ENCODE results near the gene SLF1. TPM values are rescaled to one million over a fixed set of nuclear protein-coding genes. Genes with fewer than 3 reads are reported as not detected.

Gene SLF1
- total and polyA plus RNA-seq, 11 donors: 2.4 to 8.1 (median 5.5) TPM

GRCh38 chr5:94736498-94736897, 118.0 kb downstream of the SLF1 start:
- ATAC-seq: no peak
- no peak overlapping the region for H3K27ac ChIP-seq
- H3K9me3 ChIP-seq: no peaks in the 10 kb centered on the region
- no peaks in the 10 kb centered on the region for H3K4me1 ChIP-seq
- intact Hi-C loops (cut with DNase I): loop anchor here in 8 of 10 donors (5.0 to 10.0 kb wide), 6 partner anchors 122 to 1154 kb away; partner anchors contain the start of genes NR2F1 (in 2 of the 8), NR2F1-AS1 (in 2 of the 8), KIAA0825 (in 1 of the 8) and SLF1 (in 1 of the 8)
- no peak for DNase-seq
- H3K4me3 ChIP-seq: no peak overlapping the region
- TF ChIP-seq CTCF (IDR thresholded peaks at IDR 0.05) (no peak), POLR2A (IDR thresholded peaks at IDR 0.05) (no peak)
- no peaks in the 10 kb centered on the region for H3K36me3 ChIP-seq
- 81 to 93% (median 87%) methylated on average over 1 of the region's 1 CpG for WGBS, 4 donors
- no peaks in the 10 kb centered on the region for H3K27me3 ChIP-seq

DNA sequence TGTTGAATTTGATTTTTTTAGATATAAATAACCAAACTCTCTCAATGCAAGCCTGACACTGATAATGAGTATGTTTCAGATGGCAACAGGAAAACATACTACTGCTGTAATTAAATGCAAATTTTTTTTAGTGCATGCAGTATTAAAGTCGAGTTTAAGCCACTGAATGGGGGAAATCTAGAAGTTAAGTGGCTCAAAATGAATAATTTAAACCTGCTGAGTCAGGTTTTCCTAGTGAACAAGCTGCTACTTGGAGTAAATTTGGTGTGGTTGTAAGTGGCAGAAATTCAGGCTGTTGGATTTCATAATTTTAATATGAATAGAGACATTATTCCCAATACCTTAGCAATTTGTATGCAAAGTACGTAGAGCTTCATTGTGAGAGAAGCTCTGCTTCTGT, 121.8 kb downstream of the SLF1 start:
- Histone ChIP-seq H3K36me3 (no peaks in the 10 kb centered on the region), H3K27ac (no peak overlapping the region), H3K9me3 (no peaks in the 10 kb centered on the region), H3K27me3 (no peaks in the 10 kb centered on the region), H3K4me3 (no peak overlapping the region), H3K4me1 (no peaks in the 10 kb centered on the region)
- DNase-seq (no peak), ATAC-seq (no peak)
- TF ChIP-seq POLR2A (IDR thresholded peaks at IDR 0.05) (no peak), CTCF (IDR thresholded peaks at IDR 0.05) (no peak)
- intact Hi-C loops (cut with DNase I): no loop called here
- 64 to 73% (median 68%) methylated on average over 2 of the region's 2 CpGs for WGBS, 4 donors

- no peaks in the 10 kb centered on the region for H3K36me3 ChIP-seq
Observed at GRCh38 chr5:94742852-94743251, 124.4 kb downstream of the SLF1 start.

DNA sequence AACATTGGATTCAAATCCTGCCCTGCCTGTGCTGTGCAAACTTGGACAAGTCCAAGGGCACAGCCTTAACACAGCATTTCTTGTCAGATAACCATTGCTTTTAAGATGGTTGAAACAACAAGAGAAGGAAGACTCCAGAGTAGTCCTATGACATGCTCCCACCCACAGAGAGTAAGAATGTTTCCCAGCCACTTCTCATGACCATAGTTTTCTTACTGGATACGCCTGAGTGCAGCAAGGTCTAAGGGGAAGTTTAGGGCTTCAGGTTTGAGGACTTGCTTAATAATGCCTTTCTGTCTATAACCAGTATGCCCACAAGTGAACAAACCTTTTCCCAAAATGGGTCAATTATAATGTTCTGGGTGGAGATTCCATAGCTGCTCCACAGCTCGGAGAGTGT, 126.4 kb downstream of the SLF1 start:
- H3K9me3 ChIP-seq: no peaks in the 10 kb centered on the region
- H3K36me3 ChIP-seq: no peaks in the 10 kb centered on the region
- WGBS, 4 donors: 64 to 92% (median 90%) methylated on average over 2 of the region's 2 CpGs
- ATAC-seq (no peak), DNase-seq (no peak)
- intact Hi-C loops (cut with DNase I): no loop called here
- H3K27ac ChIP-seq: no peak overlapping the region
- no peak for TF ChIP-seq POLR2A (IDR thresholded peaks at IDR 0.05)
- no peak for TF ChIP-seq CTCF (IDR thresholded peaks at IDR 0.05)
- peaks cover 0 to 6% (median 0%) of the 10 kb centered on the region in 12 donors for H3K4me1 ChIP-seq
- no peaks in the 10 kb centered on the region for H3K27me3 ChIP-seq
- H3K4me3 ChIP-seq: no peak overlapping the region

More at GRCh38 chr5:94742852-94743251, 124.4 kb downstream of the SLF1 start:
- Histone ChIP-seq H3K4me3 (no peak overlapping the region), H3K27me3 (no peaks in the 10 kb centered on the region), H3K4me1 (peaks cover 0 to 6% (median 0%) of the 10 kb centered on the region in 12 donors), H3K27ac (no peak overlapping the region), H3K9me3 (no peaks in the 10 kb centered on the region)
- intact Hi-C loops (cut with DNase I): no loop called here
- ATAC-seq (no peak), DNase-seq (no peak)
- 88 to 93% (median 91%) methylated on average over 4 of the region's 4 CpGs for WGBS, 4 donors
- TF ChIP-seq CTCF (IDR thresholded peaks at IDR 0.05) (no peak), POLR2A (IDR thresholded peaks at IDR 0.05) (no peak)
